Stimulated activated memory B cell treated with anti-CD40 and anti-IgM and Interleukin-4, amounts not matched to agents 10 μg/mL and 1 μg/mL and 100 μg/mL, for 72 hours (primary cell): ENCODE data around the gene C1orf159.
A peak's percentile ranks its signal among the peaks of the same experiment; 100 is the strongest.
"Not testable (repeated sequence)": the region's sequence is repeated elsewhere in the genome, so short reads cannot be mapped to it uniquely, and the experiment has no call there.

Experiments
- ATAC-seq: fragments of 150-1000 bp; cut with Tn5 transposase; 2 replicates; pipeline ENCODE4 v1.10.0; 2021
- H3K27ac Mint-ChIP-seq: one replicate; pipeline ENCODE4 v1.8.0; 2022; ENCODE audit warnings: mild to moderate bottlenecking, mixed read lengths
- H3K27me3 Mint-ChIP-seq: one replicate; pipeline ENCODE4 v1.8.0; 2022; ENCODE audit warnings: mixed read lengths
- H3K36me3 Mint-ChIP-seq: one replicate; pipeline ENCODE4 v1.8.0; 2022; ENCODE audit warnings: mixed read lengths
- H3K4me1 Mint-ChIP-seq: one replicate; pipeline ENCODE4 v1.8.0; 2022; ENCODE audit warnings: mixed read lengths
- H3K4me3 Mint-ChIP-seq: one replicate; pipeline ENCODE4 v1.8.0; 2022; ENCODE audit warnings: mild to moderate bottlenecking, moderate library complexity, mixed read lengths
- H3K9me3 Mint-ChIP-seq: one replicate; pipeline ENCODE4 v1.8.0; 2022; ENCODE audit warnings: mixed read lengths

Gene C1orf159

GRCh38 chr1:1156140-1157032, 40.5 kb upstream of the C1orf159 start:
- peaks cover 15% of the 10 kb centered on the region for H3K9me3 Mint-ChIP-seq
- H3K4me3 Mint-ChIP-seq = peak overlapping the region; percentile 51
- H3K27ac Mint-ChIP-seq = peak overlapping the region; percentile 82
- no peaks in the 10 kb centered on the region for H3K27me3 Mint-ChIP-seq
- H3K36me3 Mint-ChIP-seq = no peaks in the 10 kb centered on the region
- no peaks in the 10 kb centered on the region for H3K4me1 Mint-ChIP-seq
- ATAC-seq = no peak

GRCh38 chr1:1155258-1155657, 39.4 kb upstream of the C1orf159 start:
- H3K4me3 Mint-ChIP-seq = no peak overlapping the region
- ATAC-seq = no peak
- H3K27ac Mint-ChIP-seq = no peak overlapping the region
- peaks cover 15% of the 10 kb centered on the region for H3K9me3 Mint-ChIP-seq
- no peaks in the 10 kb centered on the region for H3K4me1 Mint-ChIP-seq
- no peaks in the 10 kb centered on the region for H3K36me3 Mint-ChIP-seq
- no peaks in the 10 kb centered on the region for H3K27me3 Mint-ChIP-seq

GRCh38 chr1:1153874-1154273, 38.0 kb upstream of the C1orf159 start:
- Mint-ChIP-seq H3K4me1 (peaks cover 11% of the 10 kb centered on the region), H3K9me3 (peaks cover 15% of the 10 kb centered on the region), H3K27ac (peak overlapping the region; percentile 55), H3K27me3 (no peaks in the 10 kb centered on the region), H3K36me3 (no peaks in the 10 kb centered on the region), H3K4me3 (no peak overlapping the region)
- ATAC-seq = no peak

- not testable (repeated sequence) for H3K27me3 Mint-ChIP-seq, H3K36me3 Mint-ChIP-seq, H3K4me3 Mint-ChIP-seq, ATAC-seq
- peak overlapping the region; percentile 55 for H3K27ac Mint-ChIP-seq
- peaks cover 18% of the 10 kb centered on the region for H3K4me1 Mint-ChIP-seq
- peaks cover 15% of the 10 kb centered on the region for H3K9me3 Mint-ChIP-seq
Observed at GRCh38 chr1:1153215-1153614, 37.3 kb upstream of the C1orf159 start.

- peak overlapping the region; percentile 55 for H3K27ac Mint-ChIP-seq
Observed at GRCh38 chr1:1152431-1152830, 36.5 kb upstream of the C1orf159 start.

GRCh38 chr1:1151306-1151705, 35.4 kb upstream of the C1orf159 start:
- Mint-ChIP-seq H3K9me3 (peaks cover 15% of the 10 kb centered on the region), H3K36me3 (no peaks in the 10 kb centered on the region), H3K4me1 (peaks cover 25% of the 10 kb centered on the region), H3K27me3 (no peaks in the 10 kb centered on the region), H3K27ac (no peak overlapping the region), H3K4me3 (no peak overlapping the region)
- no peak for ATAC-seq

More at GRCh38 chr1:1152431-1152830, 36.5 kb upstream of the C1orf159 start:
- peaks cover 15% of the 10 kb centered on the region for H3K9me3 Mint-ChIP-seq
- H3K4me1 Mint-ChIP-seq = peaks cover 20% of the 10 kb centered on the region
- H3K36me3 Mint-ChIP-seq, ATAC-seq, H3K4me3 Mint-ChIP-seq, H3K27me3 Mint-ChIP-seq: not testable (repeated sequence)

- Mint-ChIP-seq H3K4me1 (peaks cover 37% of the 10 kb centered on the region), H3K27ac (no peak overlapping the region), H3K27me3 (no peaks in the 10 kb centered on the region), H3K4me3 (no peak overlapping the region), H3K36me3 (no peaks in the 10 kb centered on the region), H3K9me3 (peaks cover 15% of the 10 kb centered on the region)
- ATAC-seq = peak; percentile 13
Observed at GRCh38 chr1:1150100-1150499, 34.2 kb upstream of the C1orf159 start.

- H3K27ac Mint-ChIP-seq = no peak overlapping the region
- peaks cover 41% of the 10 kb centered on the region for H3K4me1 Mint-ChIP-seq
- H3K27me3 Mint-ChIP-seq = no peaks in the 10 kb centered on the region
- no peak for ATAC-seq
- H3K36me3 Mint-ChIP-seq = no peaks in the 10 kb centered on the region
- peaks cover 15% of the 10 kb centered on the region for H3K9me3 Mint-ChIP-seq
- no peak overlapping the region for H3K4me3 Mint-ChIP-seq
Observed at GRCh38 chr1:1149416-1149815, 33.5 kb upstream of the C1orf159 start.

GRCh38 chr1:1148569-1148968, 32.7 kb upstream of the C1orf159 start:
- peak overlapping the region; percentile 54 for H3K27ac Mint-ChIP-seq
- H3K4me3 Mint-ChIP-seq = no peak overlapping the region
- peaks cover 50% of the 10 kb centered on the region for H3K4me1 Mint-ChIP-seq
- peaks cover 12% of the 10 kb centered on the region for H3K9me3 Mint-ChIP-seq
- H3K36me3 Mint-ChIP-seq = no peaks in the 10 kb centered on the region
- ATAC-seq = no peak
- H3K27me3 Mint-ChIP-seq = no peaks in the 10 kb centered on the region

- Mint-ChIP-seq H3K4me3 (no peak overlapping the region), H3K27me3 (no peaks in the 10 kb centered on the region), H3K27ac (peak overlapping the region; percentile 54), H3K9me3 (peaks cover 9% of the 10 kb centered on the region), H3K4me1 (peaks cover 55% of the 10 kb centered on the region), H3K36me3 (no peaks in the 10 kb centered on the region)
- ATAC-seq = no peak
Observed at GRCh38 chr1:1148061-1148460, 32.2 kb upstream of the C1orf159 start.

- peak overlapping the region; percentile 56 for H3K27ac Mint-ChIP-seq
- ATAC-seq = no peak
- H3K27me3 Mint-ChIP-seq = no peaks in the 10 kb centered on the region
- no peak overlapping the region for H3K4me3 Mint-ChIP-seq
- no peaks in the 10 kb centered on the region for H3K9me3 Mint-ChIP-seq
- no peaks in the 10 kb centered on the region for H3K36me3 Mint-ChIP-seq
- peaks cover 69% of the 10 kb centered on the region for H3K4me1 Mint-ChIP-seq
Observed at GRCh38 chr1:1146596-1146995, 30.7 kb upstream of the C1orf159 start.

- H3K4me3 Mint-ChIP-seq = no peak overlapping the region
- H3K9me3 Mint-ChIP-seq = no peaks in the 10 kb centered on the region
- ATAC-seq = no peak
- peak overlapping the region; percentile 56 for H3K27ac Mint-ChIP-seq
- no peaks in the 10 kb centered on the region for H3K27me3 Mint-ChIP-seq
- H3K36me3 Mint-ChIP-seq = no peaks in the 10 kb centered on the region
- peaks cover 72% of the 10 kb centered on the region for H3K4me1 Mint-ChIP-seq
Observed at GRCh38 chr1:1146026-1146425, 30.1 kb upstream of the C1orf159 start.

GRCh38 chr1:1145547-1145914, 29.6 kb upstream of the C1orf159 start:
- H3K4me3 Mint-ChIP-seq = peak overlapping the region; percentile 16
- H3K27ac Mint-ChIP-seq = peak overlapping the region; percentile 83
- H3K36me3 Mint-ChIP-seq = no peaks in the 10 kb centered on the region
- no peaks in the 10 kb centered on the region for H3K27me3 Mint-ChIP-seq
- H3K9me3 Mint-ChIP-seq = no peaks in the 10 kb centered on the region
- H3K4me1 Mint-ChIP-seq = peaks cover 72% of the 10 kb centered on the region
- no peak for ATAC-seq

- H3K27ac Mint-ChIP-seq = peak overlapping the region; percentile 83
- no peaks in the 10 kb centered on the region for H3K9me3 Mint-ChIP-seq
- H3K27me3 Mint-ChIP-seq = no peaks in the 10 kb centered on the region
- peak overlapping the region; percentile 16 for H3K4me3 Mint-ChIP-seq
- no peak for ATAC-seq
- H3K4me1 Mint-ChIP-seq = peaks cover 72% of the 10 kb centered on the region
- no peaks in the 10 kb centered on the region for H3K36me3 Mint-ChIP-seq
Observed at GRCh38 chr1:1144843-1145546, 29.1 kb upstream of the C1orf159 start.

- Mint-ChIP-seq H3K27ac (peak overlapping the region; percentile 83), H3K36me3 (no peaks in the 10 kb centered on the region), H3K4me3 (peak overlapping the region; percentile 35), H3K27me3 (no peaks in the 10 kb centered on the region), H3K9me3 (no peaks in the 10 kb centered on the region), H3K4me1 (peaks cover 65% of the 10 kb centered on the region)
- peak; percentile 89 for ATAC-seq
Observed at GRCh38 chr1:1144122-1144842, 28.4 kb upstream of the C1orf159 start.
